Cardiac septum (tissue), 1 donor: ENCODE measurements around the gene TM4SF5. TPM values are rescaled to one million over a fixed set of nuclear protein-coding genes. Genes with fewer than 3 reads are reported as not detected.

Experiments used
- DNase-seq: peaks from one replicate; pipeline ENCODE4 v3.0.0-alpha.2; 2020; ENCODE audit warnings: low spot score
- intact Hi-C: fragments of 100-400 bp; cut with DNase I; formaldehyde crosslinking; loops from one replicate; pipeline ENCODE4 v1.14.0; 2022
- total RNA-seq: library from RNA; stranded (reverse); fragmentation: NEBNext Ultra II Directional; extraction: Animal tissue kit (Norgen Biotek cat#: 25700); gene quantifications from one replicate; pipeline ENCODE4 v1.2.1, GENCODE V29; 2021
- donor health status: DM: no; HTN: no; CAD: no.

Gene TM4SF5
- total RNA-seq, 1 donor from 2014 or later, result not detected

- no peak for DNase-seq
- intact Hi-C loops, result no loop called here
Measured at GRCh38 chr17:4744999-4745969, 26.4 kb upstream of the TM4SF5 start.

- no peak for DNase-seq
- intact Hi-C loops, result no loop called here
Measured at GRCh38 chr17:4747847-4748246, 23.8 kb upstream of the TM4SF5 start.

- intact Hi-C loops, result no loop called here
- DNase-seq, result no peak
Measured at GRCh38 chr17:4748686-4749085, 23.0 kb upstream of the TM4SF5 start.

GRCh38 chr17:4750606-4751005 lies 21.1 kb upstream of the TM4SF5 start:
- no peak for DNase-seq
- intact Hi-C loops, result no loop called here

GRCh38 chr17:4751932-4752331 lies 19.8 kb upstream of the TM4SF5 start:
- DNase-seq, result no peak
- intact Hi-C loops, result no loop called here

GRCh38 chr17:4753392-4753791 lies 18.3 kb upstream of the TM4SF5 start:
- intact Hi-C loops, result no loop called here
- DNase-seq, result no peak

GRCh38 chr17:4759776-4760236 lies 11.9 kb upstream of the TM4SF5 start:
- intact Hi-C loops, result no loop called here
- no peak for DNase-seq

- intact Hi-C loops, result no loop called here
- DNase-seq, result no peak
Measured at GRCh38 chr17:4764595-4764994, 7.1 kb upstream of the TM4SF5 start.

- DNase-seq, result no peak
- intact Hi-C loops, result no loop called here
Measured at GRCh38 chr17:4766201-4766600, 5.5 kb upstream of the TM4SF5 start.

- intact Hi-C loops, result no loop called here
- no peak for DNase-seq
Measured at GRCh38 chr17:4766723-4767122, 5.0 kb upstream of the TM4SF5 start.

GRCh38 chr17:4768298-4768697 lies 3.4 kb upstream of the TM4SF5 start:
- intact Hi-C loops, result no loop called here
- DNase-seq, result no peak

- intact Hi-C loops, result no loop called here
- DNase-seq, result no peak
Measured at GRCh38 chr17:4769628-4770027, 2.1 kb upstream of the TM4SF5 start.

- intact Hi-C loops, result no loop called here
- no peak for DNase-seq
Measured at GRCh38 chr17:4772235-4772613, 538 bp downstream of the TM4SF5 start.

GRCh38 chr17:4777969-4778760 lies 6.5 kb downstream of the TM4SF5 start:
- DNase-seq, result no peak
- intact Hi-C loops, result no loop called here

- no peak for DNase-seq
- intact Hi-C loops, result no loop called here
Measured at GRCh38 chr17:4780325-4780955, 8.8 kb downstream of the TM4SF5 start.

GRCh38 chr17:4782652-4783051 lies 11.0 kb downstream of the TM4SF5 start:
- no peak for DNase-seq
- intact Hi-C loops, result no loop called here

GRCh38 chr17:4785311-4786105 lies 13.8 kb downstream of the TM4SF5 start:
- no peak for DNase-seq
- intact Hi-C loops, result loop anchor here (2.0 to 5.0 kb wide), 3 partner anchors 53 to 97 kb away; partner anchors contain the start of genes ARRB2 and MED11

- DNase-seq, result no peak
- intact Hi-C loops, result loop anchor here (2.0 to 5.0 kb wide), 3 partner anchors 54 to 97 kb away; partner anchors contain the start of genes ARRB2 and MED11
Measured at GRCh38 chr17:4786106-4786511, 14.4 kb downstream of the TM4SF5 start, which contains the start of gene VMO1. Gene VMO1, minus strand, starts transcription at chr17:4786364. Its CDS starts 12 bp downstream, at chr17:4786352.

- DNase-seq, result no peak
- intact Hi-C loops, result loop anchor here (2.0 to 5.0 kb wide), 3 partner anchors 54 to 96 kb away; partner anchors contain the start of genes ARRB2 and MED11
Measured at GRCh38 chr17:4786516-4786915, 14.8 kb downstream of the TM4SF5 start.
